D721Med (cell line): ENCODE measurements around the gene VAC14.

Experiments used
- DNase-seq: peaks from one replicate; pipeline ENCODE4 v3.0.0; 2011; ENCODE audit warnings: low spot score; ENCODE audit not compliant: insufficient read length
- FAIRE-seq: peaks from 2 replicates; lab custom pipeline; 2011; peaks lifted over from hg19 to GRCh38; lab: Jason Lieb, UNC
- TF ChIP-seq, protein P1 (sequence below): IDR thresholded peaks from 2 replicates; pipeline ENCODE4 v1.5.1; 2012; ENCODE audit warnings: mild to moderate bottlenecking, control low read depth; ENCODE audit not compliant: insufficient read depth; ENCODE audit errors: missing control alignments

The VAC14 gene

DNA sequence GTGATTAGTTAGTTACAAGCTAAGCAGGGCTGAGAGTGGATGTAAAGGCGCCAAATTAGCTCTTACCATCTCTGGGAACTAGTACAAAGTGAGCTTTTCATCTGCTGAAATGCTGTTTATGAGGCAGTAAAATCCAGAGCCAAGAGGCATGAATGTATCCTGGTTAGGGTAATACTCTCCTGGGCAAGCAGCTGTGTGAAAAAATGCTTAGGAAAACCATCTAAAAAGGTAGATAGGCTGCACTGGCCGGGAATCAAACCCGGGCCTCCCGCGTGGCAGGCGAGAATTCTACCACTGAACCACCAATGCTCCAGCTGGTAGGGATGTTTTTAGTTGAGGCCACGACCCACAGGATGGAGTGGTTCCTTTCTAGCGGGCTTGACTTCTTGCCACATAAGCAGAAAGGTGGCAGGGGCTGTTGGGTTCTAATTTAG lies 23.0 kb downstream of the VAC14 start:
- FAIRE-seq (no peak), DNase-seq (no peak)
- TF ChIP-seq, protein P1, sequence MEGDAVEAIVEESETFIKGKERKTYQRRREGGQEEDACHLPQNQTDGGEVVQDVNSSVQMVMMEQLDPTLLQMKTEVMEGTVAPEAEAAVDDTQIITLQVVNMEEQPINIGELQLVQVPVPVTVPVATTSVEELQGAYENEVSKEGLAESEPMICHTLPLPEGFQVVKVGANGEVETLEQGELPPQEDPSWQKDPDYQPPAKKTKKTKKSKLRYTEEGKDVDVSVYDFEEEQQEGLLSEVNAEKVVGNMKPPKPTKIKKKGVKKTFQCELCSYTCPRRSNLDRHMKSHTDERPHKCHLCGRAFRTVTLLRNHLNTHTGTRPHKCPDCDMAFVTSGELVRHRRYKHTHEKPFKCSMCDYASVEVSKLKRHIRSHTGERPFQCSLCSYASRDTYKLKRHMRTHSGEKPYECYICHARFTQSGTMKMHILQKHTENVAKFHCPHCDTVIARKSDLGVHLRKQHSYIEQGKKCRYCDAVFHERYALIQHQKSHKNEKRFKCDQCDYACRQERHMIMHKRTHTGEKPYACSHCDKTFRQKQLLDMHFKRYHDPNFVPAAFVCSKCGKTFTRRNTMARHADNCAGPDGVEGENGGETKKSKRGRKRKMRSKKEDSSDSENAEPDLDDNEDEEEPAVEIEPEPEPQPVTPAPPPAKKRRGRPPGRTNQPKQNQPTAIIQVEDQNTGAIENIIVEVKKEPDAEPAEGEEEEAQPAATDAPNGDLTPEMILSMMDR = no peak

DNA sequence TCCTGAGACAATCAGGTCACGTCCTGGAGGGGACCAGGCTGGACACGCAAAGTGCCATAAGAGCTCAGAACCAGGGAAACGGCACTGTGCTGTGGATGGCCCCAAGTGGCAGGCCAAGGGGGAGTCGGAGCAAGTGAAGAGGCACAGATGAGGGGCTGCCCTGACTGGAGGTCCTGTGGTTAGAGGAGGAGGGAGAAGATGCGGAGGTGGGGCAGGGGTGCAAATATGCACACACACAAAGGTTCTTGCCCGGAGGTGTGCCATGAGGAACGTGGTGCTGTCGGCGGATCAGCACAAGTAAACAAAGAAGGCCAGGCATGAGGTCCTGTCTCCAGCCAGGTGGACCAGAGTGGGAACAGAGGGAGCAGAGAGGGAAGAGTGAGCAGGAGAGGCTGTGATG lies 23.5 kb downstream of the VAC14 start:
- no peak for DNase-seq
- TF ChIP-seq, protein P1 = no peak
- FAIRE-seq = no peak

DNA sequence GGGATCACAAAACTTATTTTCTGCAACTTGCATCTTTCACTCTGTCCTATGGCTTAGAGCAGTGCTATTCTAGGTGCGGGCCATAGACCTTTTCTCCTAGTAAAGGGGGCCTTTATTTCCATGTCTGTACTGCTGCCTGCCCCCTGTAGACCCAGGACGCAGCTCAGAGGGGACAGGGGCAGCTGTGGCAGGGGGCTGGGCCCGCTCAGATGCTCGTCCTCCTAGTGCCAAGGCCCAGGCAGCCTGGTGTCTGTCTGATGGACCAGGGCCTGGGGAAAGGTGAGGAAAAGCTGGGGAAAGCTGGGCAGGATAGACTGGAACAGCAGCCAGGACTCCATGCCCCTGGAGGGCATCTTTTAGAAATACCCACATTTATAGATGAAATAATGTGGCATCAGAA lies 25.6 kb downstream of the VAC14 start:
- FAIRE-seq (no peak), DNase-seq (no peak)
- TF ChIP-seq, protein P1 = no peak

DNA sequence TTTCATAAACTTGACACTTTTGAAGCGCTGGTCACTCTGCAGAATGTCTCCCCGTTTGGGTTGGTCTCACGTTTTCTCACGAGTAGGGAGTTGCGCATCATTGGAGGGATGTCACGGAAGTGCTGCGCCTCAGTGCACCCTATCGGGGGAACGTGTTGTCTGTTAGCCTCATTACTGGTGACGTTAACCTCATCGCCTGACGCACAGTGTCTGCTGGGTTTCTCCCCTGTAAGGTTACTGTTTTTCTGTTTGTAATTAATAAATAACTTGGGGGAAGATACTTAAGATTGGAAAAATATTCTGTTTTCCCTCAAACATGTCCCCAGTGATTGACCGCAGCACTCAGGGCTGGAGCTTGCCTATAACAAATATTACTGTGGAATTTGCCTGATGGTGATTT lies 26.7 kb downstream of the VAC14 start:
- TF ChIP-seq, protein P1 = no peak
- DNase-seq (no peak), FAIRE-seq (no peak)

DNA sequence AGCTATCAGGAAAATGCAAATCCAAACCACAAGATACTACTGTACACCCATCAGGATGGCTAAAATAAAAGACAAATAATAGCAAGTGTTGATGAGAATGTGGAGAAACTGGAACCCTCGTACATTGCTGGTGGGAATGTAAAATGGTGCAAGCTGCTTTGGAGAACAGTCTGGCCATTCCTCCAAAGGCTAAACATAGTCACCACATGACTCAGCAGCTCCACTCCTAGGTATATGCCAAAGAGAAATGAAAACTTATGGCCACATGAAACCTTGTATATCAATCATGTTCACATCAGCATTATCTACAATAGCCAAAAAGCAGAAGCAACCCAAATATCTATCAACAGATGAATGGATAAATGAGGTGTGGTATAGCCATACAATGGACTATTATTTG lies 28.5 kb downstream of the VAC14 start:
- TF ChIP-seq, protein P1 = no peak
- DNase-seq (no peak), FAIRE-seq (no peak)

DNA sequence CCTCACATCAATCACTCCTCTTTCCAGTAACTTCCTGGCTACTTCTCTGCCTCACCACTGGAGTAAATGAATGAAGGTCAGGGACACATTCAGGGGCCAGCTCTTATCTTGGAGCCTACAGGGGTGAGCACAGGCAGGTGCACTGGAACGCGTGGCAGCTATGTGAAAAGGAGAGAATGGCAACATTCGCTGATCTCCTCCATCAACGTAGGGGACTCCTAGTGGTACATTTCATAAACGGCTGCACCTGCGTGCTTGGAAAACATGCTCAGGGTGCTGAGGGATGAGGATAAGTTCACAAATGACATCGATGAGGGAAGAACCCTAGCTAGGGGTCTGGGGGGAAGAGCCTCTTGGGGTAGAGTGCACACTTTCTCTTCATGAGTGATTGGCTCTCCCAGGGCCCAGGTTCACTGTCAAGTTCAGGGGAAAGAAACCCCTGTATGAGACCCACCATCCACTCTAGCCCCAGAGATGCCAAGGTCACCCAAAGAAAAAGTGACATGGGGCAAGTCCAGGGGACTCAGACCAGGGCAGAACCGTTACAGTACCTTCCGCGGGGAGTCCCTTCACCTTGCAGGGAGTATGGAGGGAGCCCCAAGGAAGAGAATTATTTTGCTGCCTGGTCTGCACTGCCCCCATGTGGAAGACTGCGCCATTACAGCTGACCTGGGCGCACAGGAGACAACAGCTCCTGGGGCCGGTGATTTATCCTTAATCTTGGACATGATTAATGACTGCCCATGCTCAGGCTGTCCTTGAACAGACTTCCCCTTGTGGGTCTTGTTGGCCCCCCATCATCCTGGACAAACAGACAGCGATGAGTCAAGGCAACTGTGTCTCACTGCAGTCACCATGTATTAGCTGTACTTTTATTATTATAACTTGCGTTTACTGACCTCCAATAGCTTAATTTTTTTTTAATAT lies 30.1 kb downstream of the VAC14 start:
- FAIRE-seq = no peak
- DNase-seq = no peak
- TF ChIP-seq, protein P1 = peak; percentile 86

DNA sequence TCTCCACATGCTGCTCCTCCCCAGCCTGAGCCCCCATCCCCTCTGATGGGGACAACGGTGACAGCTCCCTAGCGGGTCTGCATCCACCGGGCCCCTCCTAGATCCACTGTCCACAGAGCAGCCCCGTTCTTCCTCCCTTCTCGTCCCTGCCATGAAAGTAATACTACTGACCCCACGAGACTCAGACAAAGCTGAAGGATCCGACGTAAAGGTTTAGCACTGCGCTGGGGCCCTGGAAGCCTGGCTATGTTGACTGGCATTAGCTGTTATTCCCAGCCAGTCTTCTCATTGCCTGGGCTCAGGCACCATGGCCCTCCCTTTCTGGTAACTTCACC lies 30.7 kb downstream of the VAC14 start:
- DNase-seq = no peak
- FAIRE-seq = no peak
- TF ChIP-seq, protein P1 = no peak
